ENCODE data around the gene PCAT6. TPM values are rescaled to one million over a fixed set of nuclear protein-coding genes. Genes with fewer than 3 reads are reported as not detected.
"Not testable (repeated sequence)": the region's sequence is repeated elsewhere in the genome, so short reads cannot be mapped to it uniquely, and the experiment has no call there.

The PCAT6 gene
- polyA plus RNA-seq, 6 donors from 2014 or later, result 0.83 TPM; not detected in 5

DNA sequence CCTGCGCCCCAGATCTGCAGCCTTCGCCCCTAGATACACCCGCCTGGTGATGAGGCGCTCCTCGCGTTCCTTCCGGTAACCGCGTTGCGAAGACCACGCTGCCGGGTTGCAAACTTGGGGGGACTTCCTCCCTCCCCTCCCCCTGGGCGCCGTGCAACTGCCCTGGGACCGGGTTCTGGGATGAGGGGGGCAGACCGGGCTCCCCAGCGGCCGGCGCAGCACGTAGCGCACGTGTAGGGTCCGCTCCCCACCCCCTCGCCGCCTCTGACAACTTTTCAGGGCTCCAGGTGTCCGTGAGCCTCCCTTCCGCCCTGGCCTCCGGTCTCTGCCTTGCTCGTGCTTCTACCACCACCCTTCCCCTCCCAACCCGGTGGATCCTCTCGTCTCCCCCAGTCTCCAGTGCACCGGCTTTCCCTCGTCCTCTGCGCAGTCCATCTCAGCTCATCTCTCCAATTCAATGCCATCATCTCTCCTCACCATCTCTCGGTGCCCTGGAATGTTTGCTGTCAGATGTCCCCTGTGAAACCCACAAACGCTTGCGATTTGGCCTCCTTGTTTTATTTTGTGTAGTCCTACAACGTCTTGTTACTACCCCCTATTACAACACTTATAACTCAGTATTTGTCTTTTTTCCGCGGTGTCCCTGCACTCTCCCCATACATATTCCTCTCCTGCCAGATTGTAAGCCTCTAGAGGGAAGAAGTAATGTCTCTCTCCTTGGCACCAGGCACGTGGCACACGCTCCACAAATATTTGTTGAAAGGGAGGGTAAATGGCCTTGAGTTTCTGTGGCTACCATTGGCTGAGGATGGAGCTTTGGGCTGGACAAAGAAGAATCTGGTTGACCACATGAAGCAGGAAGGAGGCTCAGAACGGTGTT is 782 bp downstream of the PCAT6 start:
- no peak for DNase-seq
- Mint-ChIP-seq H3K27ac (peak overlapping the region; percentile 7 to 93 (median 64)), H3K4me3 (peak overlapping the region; percentile 84 to 97 (median 91)), H3K36me3 (no peaks in the 10 kb centered on the region), H3K4me1 (peaks cover 27 to 32% (median 30%) of the 10 kb centered on the region in 3 donors), H3K27me3 (peaks cover 5 to 12% (median 6%) of the 10 kb centered on the region in 3 donors), H3K9me3 (no peaks in the 10 kb centered on the region)
- peak; percentile 9 to 15 for ATAC-seq (ENCODE audit: low read depth in 2 of 2)

DNA sequence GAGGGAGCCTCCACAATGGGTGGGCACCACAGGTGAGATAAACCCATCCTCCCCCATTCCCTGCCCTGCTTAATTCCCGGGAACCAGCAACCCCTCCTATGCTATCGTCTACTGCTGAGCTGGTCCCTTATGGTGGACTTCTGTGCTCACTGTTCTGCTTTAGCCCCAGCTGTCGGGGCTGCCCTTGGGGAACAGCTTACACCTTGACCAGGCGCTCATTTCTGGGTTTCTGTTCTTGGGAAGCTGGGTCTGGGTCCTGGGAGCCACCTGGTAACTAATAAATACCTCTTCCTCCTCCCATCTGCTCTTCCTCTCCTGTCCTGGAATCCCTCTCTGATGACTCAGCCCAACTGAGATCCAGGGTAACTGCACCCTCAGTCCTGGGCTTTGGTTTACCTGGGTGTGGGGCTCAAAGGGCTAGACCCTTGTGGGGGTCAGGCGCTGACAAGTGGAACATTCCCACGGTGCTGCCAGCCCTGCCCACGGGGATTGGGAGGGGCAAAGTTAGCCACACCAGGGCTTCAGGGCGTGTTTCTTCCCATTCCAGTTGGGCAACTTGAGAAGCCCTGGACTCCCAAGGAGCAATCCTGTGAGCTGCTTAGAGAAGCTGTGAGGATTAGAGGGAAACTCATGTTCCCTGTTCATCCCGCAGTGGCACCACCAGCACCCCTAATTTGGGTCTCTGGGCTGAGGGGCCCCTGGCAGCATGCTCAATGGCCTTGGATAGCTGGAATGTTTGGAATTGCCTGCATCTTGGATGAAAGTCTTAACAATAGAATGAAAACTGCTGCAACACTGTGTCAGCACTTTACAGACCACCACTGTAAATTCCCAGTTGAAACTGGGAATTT is 1.6 kb downstream of the PCAT6 start:
- DNase-seq (no peak), ATAC-seq (ENCODE audit: low read depth in 2 of 2) (no peak)
- Mint-ChIP-seq H3K27ac (peak overlapping the region in 4 of 6 donors; percentile 7 to 92 (median 66)), H3K4me1 (peaks cover 25 to 30% (median 26%) of the 10 kb centered on the region in 3 donors), H3K9me3 (no peaks in the 10 kb centered on the region), H3K36me3 (no peaks in the 10 kb centered on the region), H3K4me3 (peak overlapping the region; percentile 49 to 94 (median 78)), H3K27me3 (peaks cover 5 to 18% (median 15%) of the 10 kb centered on the region in 3 donors)

- ATAC-seq (ENCODE audit: low read depth in 2 of 2) (no peak), DNase-seq (no peak)
- H3K27ac Mint-ChIP-seq, result no peak overlapping the region
- no peak overlapping the region for H3K4me3 Mint-ChIP-seq
- no peaks in the 10 kb centered on the region for H3K36me3 Mint-ChIP-seq
- peaks cover 18 to 39% (median 26%) of the 10 kb centered on the region in 3 donors for H3K27me3 Mint-ChIP-seq
- no peaks in the 10 kb centered on the region for H3K9me3 Mint-ChIP-seq
- H3K4me1 Mint-ChIP-seq, result peaks cover 10 to 14% (median 13%) of the 10 kb centered on the region in 3 donors
Observed at GRCh38 chr1:202815120-202815519, 4.4 kb downstream of the PCAT6 start.

DNA sequence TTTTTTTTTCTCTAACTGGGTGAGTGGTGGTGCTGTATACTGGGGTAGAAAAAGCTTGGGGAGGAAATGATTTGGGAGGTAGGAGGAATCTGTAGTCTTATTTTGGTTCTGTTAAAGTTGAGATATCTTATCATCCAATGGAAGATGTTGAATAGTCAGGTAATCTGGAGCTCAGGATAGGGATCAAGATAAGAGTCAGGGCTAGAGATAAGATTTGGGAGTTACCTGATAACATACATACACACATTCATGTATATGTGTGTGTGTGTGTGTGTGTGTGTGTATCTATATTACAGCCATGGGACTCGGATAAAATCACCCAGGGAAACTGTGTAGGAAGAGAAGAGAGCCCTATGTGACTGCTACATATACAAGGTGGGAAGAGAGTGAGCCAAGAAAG is 8.1 kb downstream of the PCAT6 start:
- Mint-ChIP-seq H3K27me3 (peaks cover 22 to 45% (median 41%) of the 10 kb centered on the region in 3 donors), H3K36me3 (no peaks in the 10 kb centered on the region), H3K9me3 (no peaks in the 10 kb centered on the region), H3K27ac (peak overlapping the region in 1 of 6 donors; percentile 5), H3K4me3 (no peak overlapping the region), H3K4me1 (no peaks in the 10 kb centered on the region)
- ATAC-seq (ENCODE audit: low read depth in 2 of 2), result no peak
- DNase-seq, result no peak

- Mint-ChIP-seq H3K4me1 (no peaks in the 10 kb centered on the region), H3K9me3 (no peaks in the 10 kb centered on the region), H3K4me3 (no peak overlapping the region), H3K27me3 (peaks cover 28 to 61% (median 60%) of the 10 kb centered on the region in 3 donors), H3K27ac (no peak overlapping the region), H3K36me3 (no peaks in the 10 kb centered on the region)
- DNase-seq (no peak), ATAC-seq (ENCODE audit: low read depth in 2 of 2) (no peak)
Observed at GRCh38 chr1:202821467-202821866, 10.7 kb downstream of the PCAT6 start.

DNA sequence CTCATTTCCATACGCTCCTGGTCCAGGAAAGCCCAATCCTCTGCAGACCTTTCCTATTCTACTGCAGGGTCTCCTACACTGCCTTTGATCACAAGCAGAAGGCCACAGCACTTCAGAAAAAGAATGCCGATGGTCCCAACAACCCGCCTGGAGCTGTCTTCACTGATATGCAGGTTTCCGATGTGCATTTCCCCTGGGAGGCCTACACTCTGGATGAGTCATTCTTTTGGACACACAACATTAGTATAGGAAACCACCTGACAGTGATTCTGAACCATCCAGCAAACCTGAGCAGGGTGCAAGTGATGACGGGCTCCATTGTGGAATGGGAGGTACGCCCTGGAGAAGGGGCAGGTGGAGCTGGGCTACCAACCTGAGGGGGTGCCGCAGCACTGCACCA is 15.0 kb downstream of the PCAT6 start:
- Mint-ChIP-seq H3K4me1 (no peaks in the 10 kb centered on the region), H3K36me3 (no peaks in the 10 kb centered on the region), H3K9me3 (no peaks in the 10 kb centered on the region), H3K27me3 (peaks cover 14 to 49% (median 33%) of the 10 kb centered on the region in 3 donors), H3K4me3 (peak overlapping the region in 1 of 8 donors; percentile 12), H3K27ac (peak overlapping the region in 1 of 6 donors; percentile 63)
- DNase-seq (no peak), ATAC-seq (ENCODE audit: low read depth in 2 of 2) (no peak)

GRCh38 chr1:202829223-202829622 is 18.5 kb downstream of the PCAT6 start:
- not testable (repeated sequence) for DNase-seq; H3K9me3 Mint-ChIP-seq; ATAC-seq (ENCODE audit: low read depth in 2 of 2); H3K36me3 Mint-ChIP-seq; H3K4me1 Mint-ChIP-seq; H3K27ac Mint-ChIP-seq; H3K4me3 Mint-ChIP-seq
- peaks cover 5 to 21% (median 17%) of the 10 kb centered on the region in 3 donors for H3K27me3 Mint-ChIP-seq

DNA sequence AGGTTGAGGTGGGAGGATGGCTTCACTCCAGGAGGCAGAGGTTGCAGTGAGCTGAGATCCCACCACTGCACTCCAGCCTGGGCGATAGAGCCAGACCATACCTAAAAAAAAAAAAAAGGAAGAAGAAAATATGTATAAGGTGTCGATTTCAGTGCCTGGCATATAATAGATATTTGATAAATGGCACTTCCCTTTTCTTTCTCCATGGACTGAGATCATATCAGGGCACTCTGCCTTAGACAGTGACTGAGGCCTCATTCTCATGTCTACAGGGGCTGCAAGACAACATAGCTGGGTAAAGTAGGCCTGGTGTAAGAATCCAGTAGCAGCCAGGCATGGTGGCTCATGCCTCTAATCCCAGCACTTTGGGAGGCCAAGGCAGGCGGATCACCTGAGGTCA is 21.2 kb downstream of the PCAT6 start:
- peak overlapping the region in 1 of 6 donors; percentile 37 for H3K27ac Mint-ChIP-seq
- no peaks in the 10 kb centered on the region for H3K36me3 Mint-ChIP-seq
- H3K4me1 Mint-ChIP-seq, result peaks cover 10 to 22% (median 15%) of the 10 kb centered on the region in 3 donors
- DNase-seq (no peak), ATAC-seq (ENCODE audit: low read depth in 2 of 2) (no peak)
- no peak overlapping the region for H3K4me3 Mint-ChIP-seq
- H3K27me3 Mint-ChIP-seq, result peaks cover 0 to 17% (median 3%) of the 10 kb centered on the region in 3 donors
- peaks cover 0 to 2% (median 0%) of the 10 kb centered on the region in 7 donors for H3K9me3 Mint-ChIP-seq

- H3K4me3 Mint-ChIP-seq, result peak overlapping the region in 1 of 8 donors; percentile 20
- H3K27me3 Mint-ChIP-seq, result peaks cover 8 to 16% (median 14%) of the 10 kb centered on the region in 3 donors
- H3K36me3 Mint-ChIP-seq, result no peaks in the 10 kb centered on the region
- H3K9me3 Mint-ChIP-seq, result peaks cover 0 to 2% (median 0%) of the 10 kb centered on the region in 7 donors
- peaks cover 14 to 27% (median 23%) of the 10 kb centered on the region in 3 donors for H3K4me1 Mint-ChIP-seq
- H3K27ac Mint-ChIP-seq, result no peak overlapping the region
- ATAC-seq (ENCODE audit: low read depth in 2 of 2) (no peak), DNase-seq (no peak)
Observed at GRCh38 chr1:202834771-202835547, 24.2 kb downstream of the PCAT6 start.

DNA sequence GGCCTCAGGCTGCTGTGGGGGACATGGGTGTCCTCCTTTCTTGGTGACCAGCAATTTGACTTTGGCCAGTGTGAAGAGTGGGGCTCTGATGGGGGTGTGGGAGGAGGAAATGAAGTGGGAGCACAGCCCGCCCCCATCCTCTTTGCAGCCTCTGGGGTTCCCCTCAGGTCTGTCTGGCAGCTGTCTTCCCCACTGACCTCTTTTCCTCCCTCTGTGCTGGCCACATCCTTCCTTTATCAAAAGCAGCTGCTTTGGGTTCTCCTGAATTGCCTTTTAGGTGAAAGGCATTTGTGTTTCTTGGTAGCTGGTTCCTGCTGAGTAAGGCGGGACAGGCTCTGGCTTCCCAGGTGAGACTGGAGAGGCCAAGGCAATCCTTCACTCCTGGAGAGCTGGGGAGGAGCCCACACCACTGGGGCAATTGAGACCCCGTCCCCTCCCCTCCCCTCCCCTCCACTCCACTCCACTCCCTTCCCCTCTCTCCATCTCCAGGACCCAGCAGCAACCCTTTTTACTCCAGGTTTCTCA is 24.9 kb downstream of the PCAT6 start:
- Mint-ChIP-seq H3K4me3 (no peak overlapping the region), H3K4me1 (peaks cover 14 to 32% (median 23%) of the 10 kb centered on the region in 3 donors), H3K36me3 (no peaks in the 10 kb centered on the region), H3K9me3 (peaks cover 0 to 2% (median 0%) of the 10 kb centered on the region in 7 donors), H3K27me3 (peaks cover 8 to 16% (median 14%) of the 10 kb centered on the region in 3 donors), H3K27ac (peak overlapping the region in 1 of 6 donors; percentile 44)
- ATAC-seq (ENCODE audit: low read depth in 2 of 2) (peak in 1 of 2 donors; percentile 35), DNase-seq (no peak)

DNA sequence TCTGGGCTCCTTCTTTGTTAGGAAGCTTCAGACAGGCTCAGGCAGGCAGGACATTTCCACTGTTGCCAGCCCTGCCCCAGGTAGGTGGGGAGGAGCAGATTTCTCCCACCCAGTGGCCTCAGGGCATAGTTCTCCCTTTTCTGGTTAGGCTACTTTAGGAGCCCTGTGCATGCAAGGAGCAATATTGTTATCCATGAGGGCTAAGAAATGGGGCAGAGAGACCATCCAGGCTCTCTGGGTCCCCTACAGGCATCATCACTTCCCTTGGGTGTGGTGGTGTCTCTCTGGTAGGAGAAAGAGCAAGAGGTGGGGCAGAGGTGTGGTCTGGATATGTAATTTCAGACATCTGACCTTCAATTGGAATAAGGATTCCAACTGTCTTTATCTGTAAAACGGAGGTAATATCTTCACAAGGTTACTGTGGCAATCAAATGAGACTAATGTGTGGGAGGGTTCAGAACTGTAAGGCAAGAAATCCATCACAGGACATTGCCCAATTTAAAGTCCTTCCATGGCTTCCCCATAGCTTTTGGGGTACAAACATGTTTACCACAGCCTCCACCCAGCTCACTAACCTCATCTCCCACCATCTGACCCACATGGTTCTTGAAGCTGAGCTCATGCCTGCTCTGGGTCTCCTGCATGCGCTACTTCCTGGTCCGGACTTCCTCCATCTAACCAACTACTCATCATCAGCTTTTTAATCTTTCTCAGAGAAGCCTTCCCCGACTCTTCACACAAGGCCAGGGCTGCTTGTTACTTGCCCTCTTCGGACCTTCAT is 26.1 kb downstream of the PCAT6 start:
- H3K36me3 Mint-ChIP-seq, result no peaks in the 10 kb centered on the region
- DNase-seq (no peak), ATAC-seq (ENCODE audit: low read depth in 2 of 2) (no peak)
- peaks cover 14 to 16% (median 16%) of the 10 kb centered on the region in 3 donors for H3K27me3 Mint-ChIP-seq
- peaks cover 14 to 32% (median 23%) of the 10 kb centered on the region in 3 donors for H3K4me1 Mint-ChIP-seq
- H3K4me3 Mint-ChIP-seq, result no peak overlapping the region
- no peaks in the 10 kb centered on the region for H3K9me3 Mint-ChIP-seq
- peak overlapping the region in 1 of 6 donors; percentile 59 for H3K27ac Mint-ChIP-seq

DNA sequence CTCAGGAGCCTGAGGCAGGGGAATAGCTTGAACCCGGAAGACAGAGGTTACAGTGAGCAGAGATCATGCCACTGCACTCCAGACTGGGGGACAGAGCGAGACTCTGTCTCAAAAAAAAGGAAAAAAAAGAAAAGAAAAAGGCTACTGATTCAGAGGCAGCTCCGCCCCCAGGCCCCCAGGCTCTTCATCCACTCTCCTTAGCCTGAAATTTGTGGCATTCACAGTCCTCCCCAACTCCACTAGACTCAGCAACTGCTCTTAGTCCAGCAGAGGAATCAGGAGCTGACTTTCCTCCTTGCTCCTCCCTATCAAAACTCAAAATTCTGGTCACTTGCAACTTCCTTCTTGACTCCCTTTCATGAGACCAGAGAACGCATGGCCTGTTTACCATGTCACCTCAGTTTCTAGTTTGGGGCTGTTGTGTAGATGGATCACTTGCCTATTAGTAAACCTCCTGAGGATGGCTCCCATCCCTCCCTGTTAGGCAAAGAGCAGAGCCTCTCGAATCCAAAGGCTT is 27.1 kb downstream of the PCAT6 start:
- peak overlapping the region in 1 of 6 donors; percentile 12 for H3K27ac Mint-ChIP-seq

More for the DNA sequence above, 27.1 kb downstream of the PCAT6 start:
- no peak overlapping the region for H3K4me3 Mint-ChIP-seq
- ATAC-seq (ENCODE audit: low read depth in 2 of 2), result no peak
- H3K36me3 Mint-ChIP-seq, result no peaks in the 10 kb centered on the region
- no peaks in the 10 kb centered on the region for H3K9me3 Mint-ChIP-seq
- peaks cover 14 to 32% (median 23%) of the 10 kb centered on the region in 3 donors for H3K4me1 Mint-ChIP-seq
- no peak for DNase-seq
- peaks cover 14 to 16% (median 16%) of the 10 kb centered on the region in 3 donors for H3K27me3 Mint-ChIP-seq
